Measurements from ENCODE around the gene NEUROG1.

The NEUROG1 gene

DNA sequence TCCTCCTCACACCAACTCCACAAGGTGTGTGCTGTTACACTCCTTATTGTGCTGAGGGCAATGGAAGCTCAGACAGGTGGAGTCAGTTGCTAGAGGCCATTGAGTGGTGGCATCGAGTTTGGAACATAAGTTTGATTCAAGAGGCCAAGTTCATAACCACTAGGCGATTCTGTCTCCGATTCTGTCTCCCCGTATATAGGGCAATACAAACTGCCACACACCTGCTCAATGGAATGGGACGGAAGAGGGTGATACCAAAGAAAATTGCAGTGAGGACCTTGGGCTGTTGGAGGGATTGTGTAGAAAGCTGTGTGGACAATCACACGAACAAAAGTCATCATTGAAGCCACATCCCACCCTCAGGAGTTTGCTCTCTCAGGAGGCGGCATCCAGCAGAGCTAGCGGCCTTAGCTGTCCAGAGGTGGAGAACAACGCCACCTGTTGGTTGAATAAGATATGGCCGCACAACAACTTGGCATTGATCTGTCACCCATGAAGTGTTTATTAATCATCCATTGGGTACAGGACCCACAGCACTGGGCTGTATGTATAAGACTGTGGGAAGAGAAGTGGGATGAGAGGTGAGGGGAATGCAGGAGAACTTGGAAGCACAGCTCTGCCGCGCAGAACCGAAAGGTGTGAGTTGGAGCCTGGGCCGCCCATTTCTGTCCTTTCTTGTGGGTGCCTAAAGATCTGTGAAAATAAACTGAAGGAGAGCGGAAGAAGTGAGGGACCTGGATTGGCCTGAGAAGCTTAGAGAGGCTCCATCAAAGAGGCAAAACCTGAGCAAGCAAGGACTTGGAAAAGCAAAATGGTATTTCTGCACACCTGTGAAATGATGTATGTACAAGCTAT lies 16.1 kb upstream of the NEUROG1 start:
- ChIA-PET POLR2A (interaction anchor here (0.5 to 2.0 kb wide), 3 partner anchors 86 to 509 kb away, joined by 4 to 5 read pairs (median 4); no protein-coding TSS in a partner anchor), CTCF (interaction anchor here (0.6 to 13.3 kb wide), 45 partner anchors 10 to 1354 kb away, joined by 3 to 853 read pairs (median 4); partner anchors contain the start of gene NEUROG1)
- H3K27ac ChIP-seq (ENCODE audit: extremely low read depth, low read depth, low read length): no peak overlapping the region
- no peaks in the 10 kb centered on the region for H3K9me3 ChIP-seq (ENCODE audit: control insufficient read depth, insufficient read depth, low read depth, low read length)
- TF ChIP-seq GLIS2 (tag by site-specific recombination; IDR thresholded peaks at IDR 0.05): 0 out of 2 replicates have a peak, but pooled peaks have one; percentile 29
- no peak for TF ChIP-seq ZNF10 (tag by site-specific recombination; IDR thresholded peaks at IDR 0.05)
- TF ChIP-seq, protein P1, sequence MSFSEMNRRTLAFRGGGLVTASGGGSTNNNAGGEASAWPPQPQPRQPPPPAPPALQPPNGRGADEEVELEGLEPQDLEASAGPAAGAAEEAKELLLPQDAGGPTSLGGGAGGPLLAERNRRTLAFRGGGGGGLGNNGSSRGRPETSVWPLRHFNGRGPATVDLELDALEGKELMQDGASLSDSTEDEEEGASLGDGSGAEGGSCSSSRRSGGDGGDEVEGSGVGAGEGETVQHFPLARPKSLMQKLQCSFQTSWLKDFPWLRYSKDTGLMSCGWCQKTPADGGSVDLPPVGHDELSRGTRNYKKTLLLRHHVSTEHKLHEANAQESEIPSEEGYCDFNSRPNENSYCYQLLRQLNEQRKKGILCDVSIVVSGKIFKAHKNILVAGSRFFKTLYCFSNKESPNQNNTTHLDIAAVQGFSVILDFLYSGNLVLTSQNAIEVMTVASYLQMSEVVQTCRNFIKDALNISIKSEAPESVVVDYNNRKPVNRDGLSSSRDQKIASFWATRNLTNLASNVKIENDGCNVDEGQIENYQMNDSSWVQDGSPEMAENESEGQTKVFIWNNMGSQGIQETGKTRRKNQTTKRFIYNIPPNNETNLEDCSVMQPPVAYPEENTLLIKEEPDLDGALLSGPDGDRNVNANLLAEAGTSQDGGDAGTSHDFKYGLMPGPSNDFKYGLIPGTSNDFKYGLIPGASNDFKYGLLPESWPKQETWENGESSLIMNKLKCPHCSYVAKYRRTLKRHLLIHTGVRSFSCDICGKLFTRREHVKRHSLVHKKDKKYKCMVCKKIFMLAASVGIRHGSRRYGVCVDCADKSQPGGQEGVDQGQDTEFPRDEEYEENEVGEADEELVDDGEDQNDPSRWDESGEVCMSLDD (tag by site-specific recombination; IDR thresholded peaks at IDR 0.05): no peak
- TF ChIP-seq ZBTB8A (tag by site-specific recombination; IDR thresholded peaks at IDR 0.05): no peak
- TF ChIP-seq ZNF777 (tag by site-specific recombination; IDR thresholded peaks at IDR 0.05; ENCODE audit: borderline replicate concordance): no peak
- no peak for TF ChIP-seq SCRT1 (tag by site-specific recombination; IDR thresholded peaks at IDR 0.05; ENCODE audit: borderline replicate concordance)
- no peak for TF ChIP-seq ZNF394 (tag by site-specific recombination; IDR thresholded peaks at IDR 0.05; ENCODE audit: borderline replicate concordance)
- 0 out of 2 replicates have a peak, but pooled peaks have one; percentile 24 for TF ChIP-seq GLIS1 (tag by site-specific recombination; IDR thresholded peaks at IDR 0.05)
- TF ChIP-seq ZIC2 (tag by site-specific recombination; IDR thresholded peaks at IDR 0.05): peak; percentile 55; the same call in 1 of the 2 replicates
- TF ChIP-seq ZNF623 (tag by site-specific recombination; IDR thresholded peaks at IDR 0.05): no peak
- no peak for TF ChIP-seq ZNF274 (IDR thresholded peaks at IDR 0.05; ENCODE audit: low read length)
- no peak for TF ChIP-seq ZNF274 (tag by site-specific recombination; IDR thresholded peaks at IDR 0.05; ENCODE audit: borderline replicate concordance)
- TF ChIP-seq ZNF654 (tag by site-specific recombination; IDR thresholded peaks at IDR 0.05; ENCODE audit: low read depth): peak; percentile 79
- TF ChIP-seq, protein P2, sequence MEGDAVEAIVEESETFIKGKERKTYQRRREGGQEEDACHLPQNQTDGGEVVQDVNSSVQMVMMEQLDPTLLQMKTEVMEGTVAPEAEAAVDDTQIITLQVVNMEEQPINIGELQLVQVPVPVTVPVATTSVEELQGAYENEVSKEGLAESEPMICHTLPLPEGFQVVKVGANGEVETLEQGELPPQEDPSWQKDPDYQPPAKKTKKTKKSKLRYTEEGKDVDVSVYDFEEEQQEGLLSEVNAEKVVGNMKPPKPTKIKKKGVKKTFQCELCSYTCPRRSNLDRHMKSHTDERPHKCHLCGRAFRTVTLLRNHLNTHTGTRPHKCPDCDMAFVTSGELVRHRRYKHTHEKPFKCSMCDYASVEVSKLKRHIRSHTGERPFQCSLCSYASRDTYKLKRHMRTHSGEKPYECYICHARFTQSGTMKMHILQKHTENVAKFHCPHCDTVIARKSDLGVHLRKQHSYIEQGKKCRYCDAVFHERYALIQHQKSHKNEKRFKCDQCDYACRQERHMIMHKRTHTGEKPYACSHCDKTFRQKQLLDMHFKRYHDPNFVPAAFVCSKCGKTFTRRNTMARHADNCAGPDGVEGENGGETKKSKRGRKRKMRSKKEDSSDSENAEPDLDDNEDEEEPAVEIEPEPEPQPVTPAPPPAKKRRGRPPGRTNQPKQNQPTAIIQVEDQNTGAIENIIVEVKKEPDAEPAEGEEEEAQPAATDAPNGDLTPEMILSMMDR (tag by site-specific recombination; IDR thresholded peaks at IDR 0.05): peak; percentile 74
- TF ChIP-seq YY1 (tag by site-specific recombination; IDR thresholded peaks at IDR 0.05): no peak
- TF ChIP-seq ZBTB17 (tag by site-specific recombination; IDR thresholded peaks at IDR 0.05): 0 out of 2 replicates have a peak, but pooled peaks have one; percentile 21
- H3K36me3 ChIP-seq (ENCODE audit: control insufficient read depth in 2 of 2, insufficient read depth in 1 of 2, low read length in 2 of 2): no peaks in the 10 kb centered on the region
- no peaks in the 10 kb centered on the region for H3K4me1 ChIP-seq (ENCODE audit: control insufficient read depth, insufficient read depth, low read length)
- no peak overlapping the region for H3K4me3 ChIP-seq (ENCODE audit: low read depth, low read length)

DNA sequence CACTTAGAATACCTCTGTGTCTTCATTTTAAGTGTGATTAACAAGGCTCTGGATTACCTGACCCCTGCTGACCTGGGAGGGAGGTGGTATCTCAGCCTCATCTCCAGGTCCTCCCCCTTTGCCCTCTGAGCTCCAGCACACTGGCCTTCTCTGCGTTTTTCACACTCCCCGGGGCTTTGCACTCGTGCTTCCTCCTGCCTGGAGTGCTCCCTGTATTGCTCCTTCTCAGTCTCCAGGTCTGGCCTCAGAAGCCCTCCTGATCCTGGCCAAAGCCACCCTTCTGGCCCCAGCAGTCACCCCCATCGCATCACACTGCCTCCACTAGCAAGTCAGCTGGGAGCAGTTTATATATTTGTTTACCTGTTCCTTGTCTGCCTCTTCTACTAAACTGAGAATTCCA lies 13.6 kb upstream of the NEUROG1 start:
- ChIA-PET POLR2A (no interaction called here), CTCF (interaction anchor here (0.7 to 13.3 kb wide), 11 partner anchors 8 to 286 kb away, joined by 3 to 853 read pairs (median 9); no protein-coding TSS in a partner anchor)
- Histone ChIP-seq H3K4me1 (ENCODE audit: control insufficient read depth, insufficient read depth, low read length) (no peaks in the 10 kb centered on the region), H3K9me3 (ENCODE audit: control insufficient read depth, insufficient read depth, low read depth, low read length) (no peaks in the 10 kb centered on the region), H3K36me3 (ENCODE audit: control insufficient read depth in 2 of 2, insufficient read depth in 1 of 2, low read length in 2 of 2) (no peaks in the 10 kb centered on the region), H3K4me3 (ENCODE audit: low read depth, low read length) (no peak overlapping the region), H3K27ac (ENCODE audit: extremely low read depth, low read depth, low read length) (no peak overlapping the region)
- TF ChIP-seq, protein P3, sequence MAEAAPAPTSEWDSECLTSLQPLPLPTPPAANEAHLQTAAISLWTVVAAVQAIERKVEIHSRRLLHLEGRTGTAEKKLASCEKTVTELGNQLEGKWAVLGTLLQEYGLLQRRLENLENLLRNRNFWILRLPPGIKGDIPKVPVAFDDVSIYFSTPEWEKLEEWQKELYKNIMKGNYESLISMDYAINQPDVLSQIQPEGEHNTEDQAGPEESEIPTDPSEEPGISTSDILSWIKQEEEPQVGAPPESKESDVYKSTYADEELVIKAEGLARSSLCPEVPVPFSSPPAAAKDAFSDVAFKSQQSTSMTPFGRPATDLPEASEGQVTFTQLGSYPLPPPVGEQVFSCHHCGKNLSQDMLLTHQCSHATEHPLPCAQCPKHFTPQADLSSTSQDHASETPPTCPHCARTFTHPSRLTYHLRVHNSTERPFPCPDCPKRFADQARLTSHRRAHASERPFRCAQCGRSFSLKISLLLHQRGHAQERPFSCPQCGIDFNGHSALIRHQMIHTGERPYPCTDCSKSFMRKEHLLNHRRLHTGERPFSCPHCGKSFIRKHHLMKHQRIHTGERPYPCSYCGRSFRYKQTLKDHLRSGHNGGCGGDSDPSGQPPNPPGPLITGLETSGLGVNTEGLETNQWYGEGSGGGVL (tag by site-specific recombination; IDR thresholded peaks at IDR 0.05): no peak
- no peak for TF ChIP-seq ZBTB1 (tag by site-specific recombination; IDR thresholded peaks at IDR 0.05)
- TF ChIP-seq, protein P4, sequence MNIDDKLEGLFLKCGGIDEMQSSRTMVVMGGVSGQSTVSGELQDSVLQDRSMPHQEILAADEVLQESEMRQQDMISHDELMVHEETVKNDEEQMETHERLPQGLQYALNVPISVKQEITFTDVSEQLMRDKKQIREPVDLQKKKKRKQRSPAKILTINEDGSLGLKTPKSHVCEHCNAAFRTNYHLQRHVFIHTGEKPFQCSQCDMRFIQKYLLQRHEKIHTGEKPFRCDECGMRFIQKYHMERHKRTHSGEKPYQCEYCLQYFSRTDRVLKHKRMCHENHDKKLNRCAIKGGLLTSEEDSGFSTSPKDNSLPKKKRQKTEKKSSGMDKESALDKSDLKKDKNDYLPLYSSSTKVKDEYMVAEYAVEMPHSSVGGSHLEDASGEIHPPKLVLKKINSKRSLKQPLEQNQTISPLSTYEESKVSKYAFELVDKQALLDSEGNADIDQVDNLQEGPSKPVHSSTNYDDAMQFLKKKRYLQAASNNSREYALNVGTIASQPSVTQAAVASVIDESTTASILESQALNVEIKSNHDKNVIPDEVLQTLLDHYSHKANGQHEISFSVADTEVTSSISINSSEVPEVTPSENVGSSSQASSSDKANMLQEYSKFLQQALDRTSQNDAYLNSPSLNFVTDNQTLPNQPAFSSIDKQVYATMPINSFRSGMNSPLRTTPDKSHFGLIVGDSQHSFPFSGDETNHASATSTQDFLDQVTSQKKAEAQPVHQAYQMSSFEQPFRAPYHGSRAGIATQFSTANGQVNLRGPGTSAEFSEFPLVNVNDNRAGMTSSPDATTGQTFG (tag by site-specific recombination; IDR thresholded peaks at IDR 0.05; ENCODE audit: borderline replicate concordance): no peak

Measured in HEK293 (cell line).